ENCODE measurements around the gene PTX3.

PTX3 gene

GRCh38 chr3:157427901-157428300 is 8.7 kb upstream of the PTX3 start:
- DNase-seq = no peak

- DNase-seq = no peak
These were observed 7.8 kb upstream of the PTX3 start for GRCh38 chr3:157428853-157429252.

- DNase-seq = no peak
These were observed 6.9 kb upstream of the PTX3 start for GRCh38 chr3:157429708-157430107.

- no peak for DNase-seq
These were observed 1.6 kb downstream of the PTX3 start for GRCh38 chr3:157438194-157438730.

DNA sequence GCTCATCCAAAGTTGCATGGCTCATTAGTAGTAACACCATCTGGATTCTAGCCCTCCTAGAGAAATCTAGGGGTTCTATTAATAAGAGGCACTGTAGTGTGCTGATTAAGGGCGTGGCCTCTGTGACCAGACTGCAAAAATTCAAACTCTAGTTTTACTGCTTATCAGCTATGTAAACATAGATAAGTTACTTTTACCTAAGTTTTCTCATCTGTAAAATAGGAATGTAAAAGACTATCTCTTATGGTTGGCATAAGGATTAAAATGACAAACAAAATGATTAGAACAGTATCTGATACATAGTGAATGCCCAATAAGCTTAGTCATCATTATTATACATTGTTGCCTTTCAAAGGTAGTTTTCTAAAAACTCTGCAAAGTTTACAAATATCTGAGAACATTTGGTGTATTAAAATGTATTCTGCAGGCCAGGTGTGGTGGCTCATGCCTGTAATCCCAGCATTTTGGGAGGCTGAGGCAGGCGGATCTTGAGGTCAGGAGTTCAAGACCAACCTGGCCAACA is 4.5 kb downstream of the PTX3 start:
- no peak for DNase-seq

- no peak for DNase-seq
These were observed 6.1 kb downstream of the PTX3 start for GRCh38 chr3:157442729-157443128.

GRCh38 chr3:157443905-157444796 is 7.5 kb downstream of the PTX3 start:
- no peak for DNase-seq

GRCh38 chr3:157444797-157445184 is 8.1 kb downstream of the PTX3 start:
- DNase-seq = no peak

DNA sequence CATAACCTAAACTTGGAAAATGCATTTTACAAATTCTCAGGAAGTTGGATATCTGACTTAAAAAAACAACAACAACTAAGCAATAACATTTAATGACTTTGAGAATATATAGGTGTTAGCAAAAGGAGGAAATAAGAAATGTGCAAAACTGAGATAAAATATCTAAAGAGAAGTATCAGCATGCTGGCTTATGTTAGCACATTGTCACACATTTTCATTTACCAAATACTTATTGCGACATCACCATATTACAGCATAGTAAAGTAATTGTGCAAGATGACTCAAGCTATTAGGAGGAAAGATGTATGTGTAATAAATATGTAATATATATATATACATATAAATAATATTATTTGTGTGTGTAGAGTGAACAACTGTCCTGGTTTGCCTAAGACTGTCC is 9.2 kb downstream of the PTX3 start:
- DNase-seq = no peak

DNA sequence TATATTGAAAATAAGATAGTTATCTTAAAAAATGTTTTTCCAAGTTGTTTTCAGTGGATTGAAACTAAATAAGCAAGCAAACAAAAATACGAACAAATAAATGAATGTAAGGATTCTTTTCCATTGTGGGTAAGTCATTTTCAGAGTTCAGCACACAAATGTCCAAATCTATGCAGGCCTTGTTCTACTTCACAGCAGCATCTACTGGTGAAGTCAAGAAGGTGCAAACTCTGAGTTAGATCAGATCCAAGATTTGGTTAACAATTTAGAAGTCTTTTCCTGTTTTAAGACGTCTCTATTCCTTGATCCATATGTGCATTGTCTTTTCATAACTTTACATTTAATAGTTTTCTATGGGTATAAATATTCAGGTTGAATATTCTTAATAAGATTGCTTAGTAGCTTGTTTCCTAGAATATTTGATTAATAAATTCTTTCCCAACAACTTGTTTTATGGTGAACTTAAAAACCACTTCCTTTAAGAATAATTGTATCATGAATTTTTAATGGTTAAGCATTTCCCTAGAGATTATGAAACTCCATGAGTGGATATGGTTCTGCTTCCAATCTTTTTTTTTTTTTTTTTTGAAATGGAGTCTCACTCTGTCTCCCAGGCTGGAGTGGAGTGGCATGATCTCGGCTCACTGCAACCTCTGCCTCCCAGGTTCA is 10.5 kb downstream of the PTX3 start:
- no peak for DNase-seq

- DNase-seq = no peak
These were observed 15.4 kb downstream of the PTX3 start for GRCh38 chr3:157452097-157452496.

DNA sequence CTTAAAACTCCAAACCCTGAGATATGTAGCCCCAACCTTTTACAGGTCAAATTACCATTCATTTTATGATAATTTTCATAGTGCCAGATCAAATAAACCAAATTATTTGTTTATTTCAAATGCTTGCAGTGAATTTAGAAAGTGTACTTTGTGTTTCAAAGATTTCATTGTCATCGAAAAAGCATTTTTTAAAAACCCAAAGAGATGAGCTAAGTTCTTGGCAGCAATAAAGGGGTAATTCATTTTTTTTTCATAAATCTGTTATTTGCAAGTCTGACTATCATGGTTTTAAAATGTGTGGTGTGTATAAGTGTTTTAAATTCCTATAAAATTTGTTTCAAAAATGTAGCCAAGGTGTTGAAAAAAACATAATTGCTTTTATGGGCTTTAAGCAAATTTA is 17.2 kb downstream of the PTX3 start:
- DNase-seq = no peak

DNA sequence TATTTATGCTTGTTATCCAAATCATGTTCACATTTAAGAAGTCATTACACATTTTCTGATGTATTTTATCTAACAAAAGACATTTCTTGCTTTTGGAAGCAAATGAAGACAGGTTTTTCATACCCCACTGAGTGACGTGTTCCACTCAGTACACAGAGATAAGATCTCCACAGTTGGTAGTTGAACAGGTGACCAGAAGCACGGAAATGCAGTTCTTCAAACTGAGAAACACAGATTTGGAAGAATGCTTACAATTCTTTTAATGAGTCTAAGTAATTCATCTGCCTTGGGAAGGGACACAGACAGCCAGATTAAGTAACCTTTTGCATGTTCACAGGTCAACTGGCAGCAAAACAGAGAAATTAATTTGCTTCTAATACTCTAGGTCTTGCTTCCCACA is 23.1 kb downstream of the PTX3 start:
- no peak for DNase-seq

DNA sequence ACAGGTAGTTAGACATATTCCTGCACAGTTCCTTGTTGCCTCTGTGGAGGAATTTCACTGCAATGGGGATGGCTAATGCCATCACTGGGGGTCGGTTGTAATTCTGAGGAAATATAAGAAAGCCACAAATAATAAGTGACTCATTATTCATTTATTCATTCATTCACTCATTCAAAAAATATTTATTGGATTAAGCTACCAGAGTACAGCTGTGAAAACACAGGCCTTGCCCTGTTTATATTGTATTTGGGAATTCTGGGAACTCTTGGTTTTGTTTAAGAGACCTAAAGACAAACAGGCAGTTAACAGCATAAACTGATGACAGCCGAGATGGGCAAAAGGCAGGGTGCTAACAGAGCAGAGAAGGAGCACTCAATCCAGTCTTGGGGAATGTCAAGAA is 23.6 kb downstream of the PTX3 start:
- DNase-seq = no peak

DNA sequence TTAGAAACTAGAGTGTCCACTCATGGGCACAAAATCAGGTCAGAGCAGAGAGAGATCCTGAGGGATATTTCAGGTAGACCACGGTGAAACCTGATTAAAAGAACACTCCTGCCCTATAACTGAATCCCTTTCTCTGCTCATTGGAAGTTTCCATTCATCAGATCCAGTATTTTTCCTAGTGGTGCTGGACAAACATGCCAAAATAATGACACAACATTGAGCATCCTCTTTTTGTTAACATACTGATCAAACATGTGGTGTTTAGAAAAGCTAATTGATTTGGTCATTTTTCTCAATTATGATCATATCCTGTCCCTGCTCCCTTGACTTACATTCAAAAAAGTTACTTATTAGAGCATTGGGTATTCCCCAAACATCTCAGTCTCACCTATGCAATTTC is 27.2 kb downstream of the PTX3 start:
- DNase-seq = no peak

GRCh38 chr3:157464321-157464720 is 27.7 kb downstream of the PTX3 start:
- no peak for DNase-seq

- DNase-seq = no peak
These were observed 29.1 kb downstream of the PTX3 start for GRCh38 chr3:157465741-157466140.

DNA sequence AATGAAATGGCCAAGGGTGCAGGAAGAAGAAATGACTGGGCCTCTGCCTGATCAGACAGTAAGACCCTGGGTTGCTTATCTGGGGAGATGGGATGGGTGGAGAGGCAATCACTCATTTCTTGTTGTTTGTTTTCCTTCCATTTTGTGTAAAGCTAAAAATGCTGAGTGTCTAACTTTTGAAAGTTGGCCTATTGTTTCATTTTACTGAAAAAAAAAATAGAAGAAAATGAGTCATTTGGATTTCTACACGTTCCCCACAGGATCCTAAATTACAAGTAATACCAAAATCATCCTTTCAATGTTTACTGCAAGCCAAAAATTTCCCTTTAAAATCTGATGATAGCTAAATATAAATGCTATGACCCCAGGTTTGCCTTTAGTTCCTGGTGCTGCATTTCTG is 30.6 kb downstream of the PTX3 start:
- DNase-seq = no peak

- DNase-seq = no peak
These were observed 33.1 kb downstream of the PTX3 start for GRCh38 chr3:157469561-157470294.

DNA sequence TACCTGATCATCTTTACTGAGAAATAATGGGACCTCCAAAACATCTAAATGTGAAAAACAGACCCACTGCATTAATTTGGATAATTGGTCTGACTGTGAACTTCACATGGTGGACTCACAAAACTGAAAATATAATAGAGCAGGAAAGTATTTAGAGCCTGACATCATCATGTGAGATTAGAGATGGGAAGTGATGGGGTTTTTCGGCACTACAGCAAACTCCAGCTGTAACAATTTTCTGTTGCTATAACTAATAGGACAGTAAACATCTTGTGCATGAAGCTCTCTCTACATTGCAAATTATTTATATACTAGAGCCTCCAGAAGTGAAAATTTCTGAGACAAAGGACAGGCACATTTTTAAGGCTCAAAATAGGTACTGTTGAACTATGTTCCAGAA is 34.4 kb downstream of the PTX3 start:
- no peak for DNase-seq

GRCh38 chr3:157472648-157473047 is 36.0 kb downstream of the PTX3 start:
- no peak for DNase-seq

GRCh38 chr3:157475921-157476414 is 39.3 kb downstream of the PTX3 start:
- DNase-seq = no peak

DNA sequence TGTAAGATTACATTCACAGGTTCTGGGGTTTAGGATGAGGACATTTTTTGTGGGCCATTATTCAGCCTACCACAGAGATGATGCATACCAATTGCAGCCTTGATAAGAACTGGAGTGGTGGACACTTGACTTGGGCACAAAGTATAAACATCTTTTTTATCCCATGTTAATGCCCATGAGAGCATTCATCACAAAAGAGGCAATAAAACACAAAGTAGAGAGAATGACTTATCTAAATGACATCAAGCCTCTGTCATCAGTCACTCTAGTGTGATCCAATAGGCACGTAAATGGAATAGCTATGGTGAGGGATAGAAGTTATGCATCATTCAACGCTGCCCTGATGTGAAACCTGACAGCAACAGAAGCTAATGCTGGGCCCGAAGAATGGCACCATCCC is 40.8 kb downstream of the PTX3 start:
- no peak for DNase-seq
